Keratinocyte (primary cell): Measurements from ENCODE around the gene SLC6A16. TPM values are rescaled to one million over a fixed set of nuclear protein-coding genes. Genes with fewer than 3 reads are reported as not detected.

ENCODE experiments used
- DNase-seq: peaks from one replicate; pipeline ENCODE4 v3.0.0-alpha.2; 2011; ENCODE audit warnings: low read depth, missing footprints, low spot score
- FAIRE-seq: peaks from 2 replicates; lab custom pipeline; 2011; peaks lifted over from hg19 to GRCh38; lab: Jason Lieb, UNC
- H2AFZ ChIP-seq: 2 replicates; pipeline ENCODE4 v1.6.0; 2012; ENCODE audit warnings: low read length, control low read depth, inconsistent platforms; ENCODE audit not compliant: control insufficient read depth
- H3K27ac ChIP-seq: 2 replicates; pipeline ENCODE4 v1.5.1; 2011; ENCODE audit warnings: low read length; ENCODE audit not compliant: control insufficient read depth, insufficient read depth
- H3K27me3 ChIP-seq: 3 replicates; pipeline ENCODE4 v1.6.0; 2011; ENCODE audit warnings: low read length; ENCODE audit not compliant: control insufficient read depth, insufficient read depth; ENCODE audit errors: extremely low read depth
- H3K36me3 ChIP-seq, 2 experiments: 2 replicates in 1 of 2; 3 replicates in 1 of 2; pipeline ENCODE4 v1.5.1; 2011; ENCODE audit warnings: low read length in 2 of 2, mild to moderate bottlenecking in 1 of 2; ENCODE audit not compliant: control insufficient read depth in 2 of 2, insufficient read depth in 2 of 2; ENCODE audit errors: extremely low read depth in 1 of 2
- H3K4me1 ChIP-seq: 3 replicates; pipeline ENCODE4 v1.5.1; 2011; ENCODE audit warnings: low read length; ENCODE audit not compliant: control insufficient read depth, insufficient read depth; ENCODE audit errors: extremely low read depth
- H3K4me2 ChIP-seq: 3 replicates; pipeline ENCODE4 v1.6.0; 2011; ENCODE audit warnings: low read depth, low read length; ENCODE audit not compliant: control insufficient read depth, insufficient read depth; ENCODE audit errors: extremely low read depth
- H3K4me3 ChIP-seq, 3 experiments: fragments of 200-600 bp in 1 of 3; sonication (generic) in 1 of 3; 2 replicates in 2 of 3; 3 replicates in 1 of 3; pipeline ENCODE4 v1.5.1; 2011 to 2016; ENCODE audit warnings: low read length in 3 of 3, mild to moderate bottlenecking in 3 of 3, control low read depth in 2 of 3, inconsistent platforms in 1 of 3, low read depth in 1 of 3, mixed read lengths in 1 of 3, mixed run types in 1 of 3, moderate library complexity in 1 of 3; ENCODE audit not compliant: control insufficient read depth in 2 of 3, insufficient read depth in 2 of 3; ENCODE audit errors: extremely low read depth in 1 of 3
- H3K79me2 ChIP-seq: 2 replicates; pipeline ENCODE4 v1.6.0; 2012; ENCODE audit warnings: low read length; ENCODE audit not compliant: control insufficient read depth, insufficient read depth
- H3K9ac ChIP-seq: 3 replicates; pipeline ENCODE4 v1.6.0; 2011; ENCODE audit warnings: low read length; ENCODE audit not compliant: control insufficient read depth, insufficient read depth; ENCODE audit errors: extremely low read depth
- H3K9me1 ChIP-seq: 3 replicates; pipeline ENCODE4 v1.6.0; 2011; ENCODE audit warnings: low read length; ENCODE audit not compliant: control insufficient read depth, insufficient read depth; ENCODE audit errors: extremely low read depth
- H3K9me3 ChIP-seq: 2 replicates; pipeline ENCODE4 v1.5.1; 2012; ENCODE audit warnings: low read depth, low read length; ENCODE audit not compliant: control insufficient read depth
- H4K20me1 ChIP-seq: 3 replicates; pipeline ENCODE4 v1.6.0; 2011; ENCODE audit warnings: low read length; ENCODE audit not compliant: control insufficient read depth, insufficient read depth; ENCODE audit errors: extremely low read depth
- CTCF ChIP-seq, 3 experiments: IDR thresholded peaks in 1 of 3; conservative IDR thresholded peaks in 1 of 3; optimal IDR thresholded peaks in 1 of 3; 2 replicates in 2 of 3; 3 replicates in 1 of 3; pipeline versions ENCODE3 to v1.5.1; 2011; ENCODE audit warnings: low read length in 3 of 3, mild to moderate bottlenecking in 3 of 3, moderate library complexity in 2 of 3, control low read depth in 1 of 3, inconsistent platforms in 1 of 3; ENCODE audit not compliant: insufficient read depth in 2 of 3; ENCODE audit errors: extremely low read depth in 1 of 3
- EZH2 ChIP-seq: IDR thresholded peaks from one replicate; pipeline ENCODE4 v1.6.1; 2012; ENCODE audit warnings: inconsistent platforms, mild to moderate bottlenecking, low read length, moderate library complexity
- dilution Hi-C: fragments of 300-500 bp; cut with MboI; formaldehyde crosslinking; loops from one replicate; pipeline ENCODE4 v1.7.0; 2020; ENCODE audit warnings: low sequenced_read_pairs; ENCODE audit not compliant: extremely low pct_ligation_motif_present
- polyA plus RNA-seq, 5 experiments: library from polyadenylated mRNA; depleted of rRNA in 3 of 5; stranded (reverse) in 3 of 5; stranded (forward) in 1 of 5; unstranded in 1 of 5; fragments of >200 nt; gene quantifications; 1 replicate in 1 of 5; 2 replicates in 3 of 5; 3 replicates in 1 of 5; pipeline versions ENCODE4 v1.2.1 to v1.2.3, GENCODE V29; 2011 to 2012; ENCODE audit warnings: missing spikeins in 2 of 5, low read depth in 1 of 5, low replicate concordance in 1 of 5

SLC6A16 gene
- polyA plus RNA-seq, 1 donor (not counting 4 experiments of a cell fraction or from before 2014, with no cell fraction given) = not detected

- Histone ChIP-seq H4K20me1 (no peaks in the 10 kb centered on the region), H2AFZ (no peak overlapping the region), H3K9me3 (no peaks in the 10 kb centered on the region), H3K27me3 (peaks cover 16% of the 10 kb centered on the region), H3K27ac (no peak overlapping the region), H3K79me2 (no peaks in the 10 kb centered on the region), H3K4me1 (peaks cover 3% of the 10 kb centered on the region), H3K9me1 (no peaks in the 10 kb centered on the region), H3K4me3 (no peak overlapping the region), H3K4me2 (no peak overlapping the region), H3K9ac (no peak overlapping the region), H3K36me3 (peaks cover 0 to 5% of the 10 kb centered on the region in 2 experiments)
- dilution Hi-C loops = no loop called here
- no peak for TF ChIP-seq CTCF (optimal IDR thresholded peaks at IDR 0.05 in 1 of 3, IDR thresholded peaks at IDR 0.05 in 1 of 3, conservative IDR thresholded peaks at IDR 0.05 in 1 of 3; ENCODE audit: extremely low read depth in 1 of 3, insufficient read depth in 2 of 3, low read length in 3 of 3)
- TF ChIP-seq EZH2 = no peak
- no peak for DNase-seq
- FAIRE-seq = no peak
Measured at GRCh38 chr19:49337267-49338022, 12.5 kb upstream of the SLC6A16 start.

GRCh38 chr19:49336482-49337266, 11.7 kb upstream of the SLC6A16 start:
- DNase-seq (no peak), FAIRE-seq (no peak)
- Histone ChIP-seq H3K4me1 (peaks cover 3% of the 10 kb centered on the region), H3K9me3 (no peaks in the 10 kb centered on the region), H4K20me1 (no peaks in the 10 kb centered on the region), H3K4me3 (no peak overlapping the region), H3K79me2 (no peaks in the 10 kb centered on the region), H3K9ac (no peak overlapping the region), H3K27me3 (peaks cover 16% of the 10 kb centered on the region), H3K4me2 (no peak overlapping the region), H3K36me3 (peaks cover 0 to 2% of the 10 kb centered on the region in 2 experiments), H3K27ac (no peak overlapping the region), H3K9me1 (no peaks in the 10 kb centered on the region), H2AFZ (no peak overlapping the region)
- dilution Hi-C loops = no loop called here
- TF ChIP-seq EZH2 (no peak), CTCF (optimal IDR thresholded peaks at IDR 0.05 in 1 of 3, IDR thresholded peaks at IDR 0.05 in 1 of 3, conservative IDR thresholded peaks at IDR 0.05 in 1 of 3; ENCODE audit: extremely low read depth in 1 of 3, insufficient read depth in 2 of 3, low read length in 3 of 3) (no peak)
